Measurements from ENCODE around the gene BCAR3. TPM values are rescaled to one million over a fixed set of nuclear protein-coding genes. Genes with fewer than 3 reads are reported as not detected.
A peak's percentile ranks its signal among the peaks of the same experiment; 100 is the strongest.

BCAR3 gene
- total and polyA plus RNA-seq, 8 donors = 15.5 to 26.0 (median 18.9) TPM

- Histone ChIP-seq H3K27me3 (no peaks in the 10 kb centered on the region), H3K9me3 (no peaks in the 10 kb centered on the region), H3K27ac (no peak overlapping the region), H3K4me3 (no peak overlapping the region), H3K36me3 (no peaks in the 10 kb centered on the region), H3K4me1 (no peaks in the 10 kb centered on the region)
- DNase-seq = no peak
- intact Hi-C loops (cut with DNase I) = no loop called here
- TF ChIP-seq CTCF (IDR thresholded peaks at IDR 0.05) = no peak
- no peak for ATAC-seq
Measured at GRCh38 chr1:93728480-93729131, 47.0 kb upstream of the BCAR3 start.

DNA sequence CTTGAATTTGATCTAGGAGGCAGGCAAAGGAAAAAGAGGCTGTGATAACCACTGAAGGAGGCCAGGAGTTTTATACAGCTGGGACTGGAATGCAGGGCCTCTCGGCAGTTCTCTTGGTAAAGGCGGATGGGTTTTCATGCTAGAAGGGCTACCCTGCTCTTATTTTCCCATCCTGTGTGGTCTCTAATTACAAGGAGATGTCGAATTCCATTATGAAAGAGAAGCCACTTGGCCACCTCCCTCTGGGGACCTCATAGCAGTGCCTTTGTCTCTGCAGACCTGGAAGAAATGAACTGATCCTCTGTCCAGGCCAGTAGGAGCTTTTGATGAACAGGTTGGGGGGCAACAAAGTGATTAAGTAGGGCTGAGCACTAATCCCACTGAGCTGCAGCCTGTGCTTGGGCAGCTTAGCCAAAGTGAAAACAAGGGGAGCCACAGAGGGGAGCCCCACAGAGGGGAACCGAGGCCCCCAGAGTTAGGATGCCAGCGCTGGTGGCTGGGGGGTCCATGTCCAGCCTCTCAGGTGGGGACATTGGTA lies 42.2 kb upstream of the BCAR3 start:
- no peak for TF ChIP-seq CTCF (IDR thresholded peaks at IDR 0.05)
- ATAC-seq (no peak), DNase-seq (no peak)
- Histone ChIP-seq H3K27ac (no peak overlapping the region), H3K27me3 (no peaks in the 10 kb centered on the region), H3K9me3 (no peaks in the 10 kb centered on the region), H3K4me1 (peaks cover 0 to 3% of the 10 kb centered on the region in 2 donors), H3K36me3 (no peaks in the 10 kb centered on the region), H3K4me3 (no peak overlapping the region)
- intact Hi-C loops (cut with DNase I) = no loop called here

DNA sequence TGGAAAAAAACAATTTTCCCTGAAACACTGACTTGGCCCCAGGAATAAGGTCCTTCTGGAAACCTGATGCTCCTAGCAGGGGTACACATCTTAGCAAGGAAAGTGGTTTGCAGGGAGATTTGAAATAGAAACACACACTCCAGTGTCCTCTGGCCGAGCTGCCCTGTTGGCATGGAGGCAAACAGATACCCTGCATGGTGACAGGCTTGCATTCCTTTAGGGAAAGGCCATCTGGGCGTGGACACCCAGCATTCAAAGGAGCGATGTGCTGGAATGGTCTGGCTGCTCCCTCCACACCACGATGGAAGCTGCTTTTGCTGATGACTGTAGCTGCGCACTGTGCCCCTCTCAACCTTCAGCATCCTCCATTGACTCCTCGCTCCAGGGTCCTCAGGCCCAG lies 41.5 kb upstream of the BCAR3 start:
- peaks cover 0 to 3% of the 10 kb centered on the region in 2 donors for H3K4me1 ChIP-seq
- H3K9me3 ChIP-seq = no peaks in the 10 kb centered on the region
- TF ChIP-seq CTCF (IDR thresholded peaks at IDR 0.05) = no peak
- intact Hi-C loops (cut with DNase I) = no loop called here
- no peak overlapping the region for H3K4me3 ChIP-seq
- H3K27me3 ChIP-seq = no peaks in the 10 kb centered on the region
- no peak overlapping the region for H3K27ac ChIP-seq
- no peak for ATAC-seq
- H3K36me3 ChIP-seq = no peaks in the 10 kb centered on the region
- DNase-seq = no peak

- H3K9me3 ChIP-seq = no peaks in the 10 kb centered on the region
- TF ChIP-seq CTCF (IDR thresholded peaks at IDR 0.05) = no peak
- DNase-seq (no peak), ATAC-seq (no peak)
- H3K36me3 ChIP-seq = no peaks in the 10 kb centered on the region
- H3K4me1 ChIP-seq = peaks cover 0 to 3% of the 10 kb centered on the region in 2 donors
- no peak overlapping the region for H3K4me3 ChIP-seq
- H3K27me3 ChIP-seq = no peaks in the 10 kb centered on the region
- intact Hi-C loops (cut with DNase I) = no loop called here
- H3K27ac ChIP-seq = peak overlapping the region in 1 of 2 donors; percentile 19
Measured at GRCh38 chr1:93722081-93723031, 40.7 kb upstream of the BCAR3 start.
